WTC11 (cell line): ENCODE measurements around the gene VAT1. TPM values are rescaled to one million over a fixed set of nuclear protein-coding genes. Genes with fewer than 3 reads are reported as not detected.

Experiments
- ATF1 ChIP-seq: sonication (generic); formaldehyde crosslinking; IDR thresholded peaks from 2 replicates; pipeline ENCODE4 v1.8.1; 2023; ENCODE audit warnings: mild to moderate bottlenecking, moderate library complexity, missing genetic modification reagents
- ELF4 ChIP-seq: sonication (generic); formaldehyde crosslinking; IDR thresholded peaks from 2 replicates; pipeline ENCODE4 v1.8.1; 2022; ENCODE audit warnings: low read depth, mild to moderate bottlenecking, moderate library complexity, missing genetic modification reagents
- FOXK1 ChIP-seq: sonication (generic); formaldehyde crosslinking; IDR thresholded peaks from 2 replicates; pipeline ENCODE4 v1.8.0; 2022; ENCODE audit warnings: mild to moderate bottlenecking, moderate library complexity, missing genetic modification reagents
- IRF2 ChIP-seq: sonication (generic); formaldehyde crosslinking; IDR thresholded peaks from 2 replicates; pipeline ENCODE4 v1.8.0; 2022; ENCODE audit warnings: low read depth, missing genetic modification reagents, borderline replicate concordance
- NFYB ChIP-seq: sonication (generic); formaldehyde crosslinking; conservative IDR thresholded peaks from 2 replicates; pipeline ENCODE4 v1.8.0; 2022; ENCODE audit warnings: low read depth, missing genetic modification reagents
- RELA ChIP-seq: sonication (generic); formaldehyde crosslinking; IDR thresholded peaks from 2 replicates; pipeline ENCODE4 v1.8.1; 2022; ENCODE audit warnings: missing genetic modification reagents, mild to moderate bottlenecking, borderline replicate concordance
- SMAD3 ChIP-seq: sonication (generic); formaldehyde crosslinking; IDR thresholded peaks from 2 replicates; pipeline ENCODE4 v1.8.0; 2022; ENCODE audit warnings: missing genetic modification reagents, mild to moderate bottlenecking, borderline replicate concordance
- TEAD1 ChIP-seq: sonication (generic); formaldehyde crosslinking; IDR thresholded peaks from 2 replicates; pipeline ENCODE4 v1.8.0; 2022; ENCODE audit warnings: mild to moderate bottlenecking, missing genetic modification reagents
- total RNA-seq: library from RNA; stranded (reverse); gene quantifications from 3 replicates; pipeline ENCODE4 v1.2.3, GENCODE V29; 2021
- TF ChIP-seq, protein P1 (sequence below): sonication (generic); formaldehyde crosslinking; IDR thresholded peaks from 2 replicates; pipeline ENCODE4 v1.8.1; 2023; ENCODE audit warnings: mild to moderate bottlenecking, moderate library complexity, missing genetic modification reagents
- TF ChIP-seq, protein P2 (sequence below): sonication (generic); formaldehyde crosslinking; IDR thresholded peaks from 2 replicates; pipeline ENCODE4 v1.8.0; 2023; ENCODE audit warnings: missing genetic modification reagents
- TF ChIP-seq, protein P3 (sequence below): fragments of 250-450 bp; sonication (Bioruptor Pico); IDR thresholded peaks from 2 replicates; pipeline ENCODE4 v1.9.0; 2021; ENCODE audit warnings: moderate library complexity, mild to moderate bottlenecking, inconsistent platforms, borderline replicate concordance
- TF ChIP-seq, protein P4 (sequence below): fragments of 200-600 bp; IDR thresholded peaks from 2 replicates; pipeline ENCODE4 v1.8.0; 2022; ENCODE audit warnings: antibody characterized with exemption
- TF ChIP-seq, protein P5 (sequence below): fragments of 250-450 bp; sonication (Bioruptor Pico); IDR thresholded peaks from 2 replicates; pipeline ENCODE4 v1.9.0; 2021; ENCODE audit warnings: mild to moderate bottlenecking
- TF ChIP-seq, protein P6 (sequence below): sonication (generic); formaldehyde crosslinking; IDR thresholded peaks from 2 replicates; pipeline ENCODE4 v1.8.0; 2022; ENCODE audit warnings: mild to moderate bottlenecking, missing genetic modification reagents
- TF ChIP-seq, protein P7 (sequence below): sonication (generic); formaldehyde crosslinking; IDR thresholded peaks from 2 replicates; pipeline ENCODE4 v1.8.1; 2023; ENCODE audit warnings: mild to moderate bottlenecking, missing genetic modification reagents, borderline replicate concordance
- TF ChIP-seq, protein P8 (sequence below): sonication (generic); formaldehyde crosslinking; IDR thresholded peaks from 2 replicates; pipeline ENCODE4 v1.8.0; 2022; ENCODE audit warnings: mild to moderate bottlenecking, missing genetic modification reagents
- TF ChIP-seq, protein P9 (sequence below): fragments of 250-450 bp; sonication (Bioruptor Pico); IDR thresholded peaks from 2 replicates; pipeline ENCODE4 v1.9.0; 2021; ENCODE audit warnings: mild to moderate bottlenecking

VAT1 gene
- total RNA-seq, 1 experiment from 2014 or later, result 298 TPM

DNA sequence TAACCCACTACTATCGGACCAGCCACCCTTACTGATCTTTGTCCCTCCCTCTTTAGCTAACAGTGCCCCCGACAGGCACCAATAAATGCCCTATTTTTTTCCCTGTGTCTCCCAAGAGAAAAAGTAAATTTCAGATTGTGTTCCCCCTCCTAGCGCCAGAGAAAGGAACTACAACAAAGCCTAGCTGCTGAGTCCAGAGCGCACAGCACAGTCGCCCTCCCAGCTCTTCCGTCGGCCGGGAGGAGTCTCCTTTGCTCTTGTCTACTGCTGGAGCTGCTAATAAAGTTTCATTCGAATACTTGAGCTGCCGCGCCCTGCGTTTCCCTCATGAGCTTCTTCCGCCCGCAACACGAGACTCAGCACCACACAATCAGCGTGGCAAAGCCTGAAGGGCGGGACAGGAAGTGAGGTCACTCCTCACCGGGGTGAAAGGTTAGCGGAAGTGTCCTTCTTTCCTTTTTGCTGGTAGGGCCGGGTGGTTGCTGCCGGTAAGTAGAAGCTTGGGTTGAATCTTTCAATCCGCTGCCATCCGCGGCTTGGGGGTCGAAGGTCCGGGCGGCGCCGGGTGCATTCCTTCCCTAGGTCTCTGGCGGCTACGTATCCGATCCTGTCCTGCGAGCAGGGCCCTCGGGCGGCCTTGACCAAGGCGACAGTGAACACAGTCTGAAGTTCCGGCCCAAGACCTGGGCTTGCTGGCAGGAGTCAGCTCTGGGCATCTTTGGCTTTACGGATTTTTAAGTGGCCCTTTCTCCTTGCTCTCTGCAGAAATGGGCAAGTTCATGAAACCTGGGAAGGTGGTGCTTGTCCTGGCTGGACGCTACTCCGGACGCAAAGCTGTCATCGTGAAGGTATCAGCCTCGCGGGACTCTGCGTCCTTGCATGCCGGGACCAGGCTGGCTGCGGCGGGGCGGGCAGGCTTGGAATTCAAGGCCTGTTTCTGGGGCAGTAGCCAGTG lies 23.9 kb downstream of the VAT1 start, which contains the start of gene RPL27 (continued):
- TF ChIP-seq, protein P1, sequence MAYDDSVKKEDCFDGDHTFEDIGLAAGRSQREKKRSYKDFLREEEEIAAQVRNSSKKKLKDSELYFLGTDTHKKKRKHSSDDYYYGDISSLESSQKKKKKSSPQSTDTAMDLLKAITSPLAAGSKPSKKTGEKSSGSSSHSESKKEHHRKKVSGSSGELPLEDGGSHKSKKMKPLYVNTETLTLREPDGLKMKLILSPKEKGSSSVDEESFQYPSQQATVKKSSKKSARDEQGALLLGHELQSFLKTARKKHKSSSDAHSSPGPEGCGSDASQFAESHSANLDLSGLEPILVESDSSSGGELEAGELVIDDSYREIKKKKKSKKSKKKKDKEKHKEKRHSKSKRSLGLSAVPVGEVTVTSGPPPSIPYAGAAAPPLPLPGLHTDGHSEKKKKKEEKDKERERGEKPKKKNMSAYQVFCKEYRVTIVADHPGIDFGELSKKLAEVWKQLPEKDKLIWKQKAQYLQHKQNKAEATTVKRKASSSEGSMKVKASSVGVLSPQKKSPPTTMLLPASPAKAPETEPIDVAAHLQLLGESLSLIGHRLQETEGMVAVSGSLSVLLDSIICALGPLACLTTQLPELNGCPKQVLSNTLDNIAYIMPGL (CRISPR knock-in tag), result peak; percentile 37; the same call in 1 of the 2 replicates
- TF ChIP-seq, protein P2, sequence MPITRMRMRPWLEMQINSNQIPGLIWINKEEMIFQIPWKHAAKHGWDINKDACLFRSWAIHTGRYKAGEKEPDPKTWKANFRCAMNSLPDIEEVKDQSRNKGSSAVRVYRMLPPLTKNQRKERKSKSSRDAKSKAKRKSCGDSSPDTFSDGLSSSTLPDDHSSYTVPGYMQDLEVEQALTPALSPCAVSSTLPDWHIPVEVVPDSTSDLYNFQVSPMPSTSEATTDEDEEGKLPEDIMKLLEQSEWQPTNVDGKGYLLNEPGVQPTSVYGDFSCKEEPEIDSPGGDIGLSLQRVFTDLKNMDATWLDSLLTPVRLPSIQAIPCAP, result 0 out of 2 replicates have a peak, but pooled peaks have one; percentile 22
- TF ChIP-seq IRF2 (CRISPR knock-in tag) (no peak), ELF4 (no peak), TEAD1 (CRISPR knock-in tag) (peak; percentile 96), RELA (no peak), NFYB (CRISPR knock-in tag) (peak; percentile 66; the same call in 1 of the 2 replicates), SMAD3 (CRISPR knock-in tag) (no peak), FOXK1 (peak; percentile 99), ATF1 (CRISPR knock-in tag) (0 out of 2 replicates have a peak, but pooled peaks have one; percentile 26)
- TF ChIP-seq, protein P3, sequence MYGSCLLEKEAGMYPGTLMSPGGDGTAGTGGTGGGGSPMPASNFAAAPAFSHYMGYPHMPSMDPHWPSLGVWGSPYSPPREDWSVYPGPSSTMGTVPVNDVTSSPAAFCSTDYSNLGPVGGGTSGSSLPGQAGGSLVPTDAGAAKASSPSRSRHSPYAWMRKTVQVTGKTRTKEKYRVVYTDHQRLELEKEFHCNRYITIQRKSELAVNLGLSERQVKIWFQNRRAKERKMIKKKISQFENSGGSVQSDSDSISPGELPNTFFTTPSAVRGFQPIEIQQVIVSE, result no peak
- TF ChIP-seq, protein P4, sequence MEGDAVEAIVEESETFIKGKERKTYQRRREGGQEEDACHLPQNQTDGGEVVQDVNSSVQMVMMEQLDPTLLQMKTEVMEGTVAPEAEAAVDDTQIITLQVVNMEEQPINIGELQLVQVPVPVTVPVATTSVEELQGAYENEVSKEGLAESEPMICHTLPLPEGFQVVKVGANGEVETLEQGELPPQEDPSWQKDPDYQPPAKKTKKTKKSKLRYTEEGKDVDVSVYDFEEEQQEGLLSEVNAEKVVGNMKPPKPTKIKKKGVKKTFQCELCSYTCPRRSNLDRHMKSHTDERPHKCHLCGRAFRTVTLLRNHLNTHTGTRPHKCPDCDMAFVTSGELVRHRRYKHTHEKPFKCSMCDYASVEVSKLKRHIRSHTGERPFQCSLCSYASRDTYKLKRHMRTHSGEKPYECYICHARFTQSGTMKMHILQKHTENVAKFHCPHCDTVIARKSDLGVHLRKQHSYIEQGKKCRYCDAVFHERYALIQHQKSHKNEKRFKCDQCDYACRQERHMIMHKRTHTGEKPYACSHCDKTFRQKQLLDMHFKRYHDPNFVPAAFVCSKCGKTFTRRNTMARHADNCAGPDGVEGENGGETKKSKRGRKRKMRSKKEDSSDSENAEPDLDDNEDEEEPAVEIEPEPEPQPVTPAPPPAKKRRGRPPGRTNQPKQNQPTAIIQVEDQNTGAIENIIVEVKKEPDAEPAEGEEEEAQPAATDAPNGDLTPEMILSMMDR, result peak; percentile 77
- TF ChIP-seq, protein P5, sequence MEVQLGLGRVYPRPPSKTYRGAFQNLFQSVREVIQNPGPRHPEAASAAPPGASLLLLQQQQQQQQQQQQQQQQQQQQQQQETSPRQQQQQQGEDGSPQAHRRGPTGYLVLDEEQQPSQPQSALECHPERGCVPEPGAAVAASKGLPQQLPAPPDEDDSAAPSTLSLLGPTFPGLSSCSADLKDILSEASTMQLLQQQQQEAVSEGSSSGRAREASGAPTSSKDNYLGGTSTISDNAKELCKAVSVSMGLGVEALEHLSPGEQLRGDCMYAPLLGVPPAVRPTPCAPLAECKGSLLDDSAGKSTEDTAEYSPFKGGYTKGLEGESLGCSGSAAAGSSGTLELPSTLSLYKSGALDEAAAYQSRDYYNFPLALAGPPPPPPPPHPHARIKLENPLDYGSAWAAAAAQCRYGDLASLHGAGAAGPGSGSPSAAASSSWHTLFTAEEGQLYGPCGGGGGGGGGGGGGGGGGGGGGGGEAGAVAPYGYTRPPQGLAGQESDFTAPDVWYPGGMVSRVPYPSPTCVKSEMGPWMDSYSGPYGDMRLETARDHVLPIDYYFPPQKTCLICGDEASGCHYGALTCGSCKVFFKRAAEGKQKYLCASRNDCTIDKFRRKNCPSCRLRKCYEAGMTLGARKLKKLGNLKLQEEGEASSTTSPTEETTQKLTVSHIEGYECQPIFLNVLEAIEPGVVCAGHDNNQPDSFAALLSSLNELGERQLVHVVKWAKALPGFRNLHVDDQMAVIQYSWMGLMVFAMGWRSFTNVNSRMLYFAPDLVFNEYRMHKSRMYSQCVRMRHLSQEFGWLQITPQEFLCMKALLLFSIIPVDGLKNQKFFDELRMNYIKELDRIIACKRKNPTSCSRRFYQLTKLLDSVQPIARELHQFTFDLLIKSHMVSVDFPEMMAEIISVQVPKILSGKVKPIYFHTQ (CRISPR knock-in tag), result no peak
- TF ChIP-seq, protein P6, sequence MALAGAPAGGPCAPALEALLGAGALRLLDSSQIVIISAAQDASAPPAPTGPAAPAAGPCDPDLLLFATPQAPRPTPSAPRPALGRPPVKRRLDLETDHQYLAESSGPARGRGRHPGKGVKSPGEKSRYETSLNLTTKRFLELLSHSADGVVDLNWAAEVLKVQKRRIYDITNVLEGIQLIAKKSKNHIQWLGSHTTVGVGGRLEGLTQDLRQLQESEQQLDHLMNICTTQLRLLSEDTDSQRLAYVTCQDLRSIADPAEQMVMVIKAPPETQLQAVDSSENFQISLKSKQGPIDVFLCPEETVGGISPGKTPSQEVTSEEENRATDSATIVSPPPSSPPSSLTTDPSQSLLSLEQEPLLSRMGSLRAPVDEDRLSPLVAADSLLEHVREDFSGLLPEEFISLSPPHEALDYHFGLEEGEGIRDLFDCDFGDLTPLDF (CRISPR knock-in tag), result peak; percentile 40; the same call in 1 of the 2 replicates
- TF ChIP-seq, protein P7, sequence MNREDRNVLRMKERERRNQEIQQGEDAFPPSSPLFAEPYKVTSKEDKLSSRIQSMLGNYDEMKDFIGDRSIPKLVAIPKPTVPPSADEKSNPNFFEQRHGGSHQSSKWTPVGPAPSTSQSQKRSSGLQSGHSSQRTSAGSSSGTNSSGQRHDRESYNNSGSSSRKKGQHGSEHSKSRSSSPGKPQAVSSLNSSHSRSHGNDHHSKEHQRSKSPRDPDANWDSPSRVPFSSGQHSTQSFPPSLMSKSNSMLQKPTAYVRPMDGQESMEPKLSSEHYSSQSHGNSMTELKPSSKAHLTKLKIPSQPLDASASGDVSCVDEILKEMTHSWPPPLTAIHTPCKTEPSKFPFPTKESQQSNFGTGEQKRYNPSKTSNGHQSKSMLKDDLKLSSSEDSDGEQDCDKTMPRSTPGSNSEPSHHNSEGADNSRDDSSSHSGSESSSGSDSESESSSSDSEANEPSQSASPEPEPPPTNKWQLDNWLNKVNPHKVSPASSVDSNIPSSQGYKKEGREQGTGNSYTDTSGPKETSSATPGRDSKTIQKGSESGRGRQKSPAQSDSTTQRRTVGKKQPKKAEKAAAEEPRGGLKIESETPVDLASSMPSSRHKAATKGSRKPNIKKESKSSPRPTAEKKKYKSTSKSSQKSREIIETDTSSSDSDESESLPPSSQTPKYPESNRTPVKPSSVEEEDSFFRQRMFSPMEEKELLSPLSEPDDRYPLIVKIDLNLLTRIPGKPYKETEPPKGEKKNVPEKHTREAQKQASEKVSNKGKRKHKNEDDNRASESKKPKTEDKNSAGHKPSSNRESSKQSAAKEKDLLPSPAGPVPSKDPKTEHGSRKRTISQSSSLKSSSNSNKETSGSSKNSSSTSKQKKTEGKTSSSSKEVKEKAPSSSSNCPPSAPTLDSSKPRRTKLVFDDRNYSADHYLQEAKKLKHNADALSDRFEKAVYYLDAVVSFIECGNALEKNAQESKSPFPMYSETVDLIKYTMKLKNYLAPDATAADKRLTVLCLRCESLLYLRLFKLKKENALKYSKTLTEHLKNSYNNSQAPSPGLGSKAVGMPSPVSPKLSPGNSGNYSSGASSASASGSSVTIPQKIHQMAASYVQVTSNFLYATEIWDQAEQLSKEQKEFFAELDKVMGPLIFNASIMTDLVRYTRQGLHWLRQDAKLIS, result peak; percentile 82; the same call in 1 of the 2 replicates
- TF ChIP-seq, protein P8, sequence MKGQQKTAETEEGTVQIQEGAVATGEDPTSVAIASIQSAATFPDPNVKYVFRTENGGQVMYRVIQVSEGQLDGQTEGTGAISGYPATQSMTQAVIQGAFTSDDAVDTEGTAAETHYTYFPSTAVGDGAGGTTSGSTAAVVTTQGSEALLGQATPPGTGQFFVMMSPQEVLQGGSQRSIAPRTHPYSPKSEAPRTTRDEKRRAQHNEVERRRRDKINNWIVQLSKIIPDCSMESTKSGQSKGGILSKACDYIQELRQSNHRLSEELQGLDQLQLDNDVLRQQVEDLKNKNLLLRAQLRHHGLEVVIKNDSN (CRISPR knock-in tag), result peak; percentile 81
- TF ChIP-seq, protein P9, sequence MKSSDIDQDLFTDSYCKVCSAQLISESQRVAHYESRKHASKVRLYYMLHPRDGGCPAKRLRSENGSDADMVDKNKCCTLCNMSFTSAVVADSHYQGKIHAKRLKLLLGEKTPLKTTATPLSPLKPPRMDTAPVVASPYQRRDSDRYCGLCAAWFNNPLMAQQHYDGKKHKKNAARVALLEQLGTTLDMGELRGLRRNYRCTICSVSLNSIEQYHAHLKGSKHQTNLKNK (CRISPR knock-in tag), result no peak
- TF ChIP-seq, all 79 proteins: peak for 25
